GM18519 (cell line): Measurements from ENCODE around the gene HOXD11.
A peak's percentile ranks its signal among the peaks of the same experiment; 100 is the strongest.

Experiments used
- ATAC-seq: cut with Tn5 transposase; IDR thresholded peaks from one replicate; pipeline ENCODE4 v1.9.1; 2021; ENCODE audit warnings: mild to moderate bottlenecking, moderate library complexity; ENCODE audit not compliant: unreplicated experiment, low FRiP score

Gene HOXD11

DNA sequence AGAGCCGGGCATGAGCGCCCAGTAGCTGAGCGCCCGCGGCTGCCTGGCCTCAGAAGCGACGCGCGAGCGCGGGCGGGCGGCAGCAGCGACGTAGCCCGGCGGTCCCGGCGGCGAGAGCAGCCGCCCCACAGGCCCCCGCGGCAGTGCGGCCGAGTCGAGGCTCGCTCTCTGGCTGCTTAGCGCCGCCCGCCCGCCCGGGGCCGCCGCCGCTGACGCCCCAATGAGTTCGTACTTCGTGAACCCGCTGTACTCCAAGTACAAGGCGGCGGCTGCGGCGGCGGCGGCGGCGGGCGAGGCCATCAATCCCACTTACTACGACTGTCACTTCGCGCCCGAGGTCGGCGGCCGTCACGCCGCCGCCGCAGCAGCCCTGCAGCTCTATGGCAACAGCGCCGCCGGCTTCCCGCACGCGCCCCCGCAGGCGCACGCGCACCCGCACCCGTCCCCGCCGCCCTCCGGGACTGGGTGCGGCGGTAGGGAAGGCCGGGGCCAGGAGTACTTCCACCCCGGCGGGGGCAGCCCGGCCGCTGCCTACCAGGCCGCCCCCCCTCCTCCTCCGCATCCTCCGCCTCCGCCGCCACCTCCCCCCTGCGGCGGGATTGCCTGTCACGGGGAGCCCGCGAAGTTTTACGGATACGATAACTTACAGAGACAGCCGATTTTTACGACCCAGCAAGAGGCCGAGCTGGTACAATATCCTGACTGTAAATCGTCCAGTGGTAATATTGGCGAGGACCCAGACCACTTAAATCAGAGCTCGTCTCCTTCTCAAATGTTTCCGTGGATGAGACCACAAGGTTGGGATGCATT is 23.3 kb downstream of the HOXD11 start:
- no peak for ATAC-seq

DNA sequence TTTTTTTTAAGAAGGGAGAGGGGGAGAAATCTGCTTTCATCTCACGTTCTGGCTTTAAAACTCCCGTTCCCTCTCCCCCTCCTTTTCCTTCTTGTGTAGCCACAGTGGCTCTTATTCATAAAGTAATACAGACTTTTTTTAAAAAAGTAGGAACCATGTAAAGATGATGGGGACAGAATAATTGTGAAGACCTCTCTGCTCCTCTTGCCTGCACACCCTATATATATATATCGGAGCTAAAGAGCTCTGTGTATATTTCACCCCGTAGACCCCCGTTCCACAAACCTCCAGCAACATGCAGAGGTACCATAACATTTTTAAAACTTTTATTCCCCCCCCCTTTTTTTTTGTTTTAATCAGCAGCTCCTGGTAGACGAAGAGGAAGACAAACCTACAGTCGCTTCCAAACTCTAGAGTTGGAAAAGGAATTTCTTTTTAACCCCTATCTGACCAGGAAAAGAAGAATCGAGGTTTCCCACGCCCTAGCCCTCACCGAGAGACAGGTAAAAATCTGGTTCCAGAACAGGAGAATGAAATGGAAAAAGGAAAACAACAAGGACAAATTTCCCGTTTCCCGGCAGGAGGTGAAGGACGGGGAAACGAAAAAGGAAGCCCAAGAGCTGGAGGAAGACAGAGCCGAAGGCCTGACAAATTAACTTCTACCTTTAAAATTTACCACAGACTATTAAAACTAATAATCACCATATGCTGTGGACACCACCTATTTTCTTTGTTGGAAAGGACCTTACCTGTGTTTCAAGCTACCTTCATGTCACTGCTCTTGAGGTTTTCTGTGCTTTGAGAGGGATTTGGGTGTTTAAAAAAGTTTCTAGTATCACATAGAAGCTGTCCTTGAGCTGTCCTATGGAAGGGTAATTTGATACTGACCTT is 24.1 kb downstream of the HOXD11 start:
- ATAC-seq: no peak

DNA sequence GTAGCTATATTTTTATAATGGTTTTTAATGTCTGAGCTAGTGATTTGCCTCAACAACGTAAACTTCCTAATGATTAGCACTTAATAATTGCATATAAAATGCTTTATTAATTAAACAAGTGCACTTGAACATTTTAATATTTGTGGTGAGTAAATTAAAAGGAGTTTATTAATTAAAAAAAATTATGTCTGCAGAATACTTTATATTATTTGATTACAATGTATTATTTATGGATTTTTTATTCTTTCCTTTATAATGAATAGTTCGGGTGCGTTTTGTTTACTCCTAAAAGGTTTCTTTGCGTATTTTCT is 24.7 kb downstream of the HOXD11 start:
- no peak for ATAC-seq

DNA sequence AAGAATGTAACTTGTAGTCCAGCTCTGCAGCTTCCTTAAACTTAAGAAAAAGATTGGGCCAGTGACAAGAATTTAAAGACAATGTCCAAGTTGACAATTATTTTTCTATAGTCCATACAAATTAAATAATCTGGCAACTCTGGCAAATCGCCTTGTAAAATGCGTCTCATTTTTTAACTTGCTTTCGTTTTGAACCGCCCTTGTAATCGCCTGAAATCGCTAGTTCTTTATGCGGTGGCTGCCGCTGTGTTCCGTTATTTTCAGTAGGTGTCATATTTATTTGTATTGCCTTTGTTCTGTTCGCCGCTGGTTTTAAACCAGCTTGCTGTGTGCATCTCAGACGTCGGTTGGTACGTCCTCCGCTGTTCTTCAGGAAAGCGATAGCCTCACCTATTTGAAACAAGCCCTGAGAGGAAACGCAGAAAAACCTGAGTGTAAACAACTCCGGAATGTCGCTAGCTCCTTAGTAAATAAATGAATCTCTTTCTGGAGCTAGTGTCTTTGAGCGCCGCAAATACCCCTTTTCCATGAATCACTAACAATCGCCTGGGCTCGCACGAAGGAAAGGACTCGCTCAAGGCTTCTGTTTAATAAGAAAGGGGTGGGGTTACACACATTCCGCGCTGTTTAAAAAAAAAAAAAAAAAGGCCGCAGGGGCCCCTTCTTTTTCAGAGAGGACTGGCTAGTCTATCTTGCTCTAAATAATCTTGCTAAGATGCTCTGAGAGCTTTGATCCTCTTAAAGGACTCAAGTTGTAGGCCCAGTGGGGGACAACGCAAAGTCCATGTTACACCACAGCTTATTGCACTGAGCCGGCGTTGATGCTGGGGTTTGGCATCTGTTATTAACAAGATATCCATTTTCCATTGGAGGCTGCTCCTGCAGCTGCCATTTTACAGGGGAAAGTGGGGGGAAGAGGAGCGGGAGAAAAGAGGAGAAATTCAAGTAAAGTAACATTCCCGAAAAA is 25.4 kb downstream of the HOXD11 start:
- no peak for ATAC-seq

DNA sequence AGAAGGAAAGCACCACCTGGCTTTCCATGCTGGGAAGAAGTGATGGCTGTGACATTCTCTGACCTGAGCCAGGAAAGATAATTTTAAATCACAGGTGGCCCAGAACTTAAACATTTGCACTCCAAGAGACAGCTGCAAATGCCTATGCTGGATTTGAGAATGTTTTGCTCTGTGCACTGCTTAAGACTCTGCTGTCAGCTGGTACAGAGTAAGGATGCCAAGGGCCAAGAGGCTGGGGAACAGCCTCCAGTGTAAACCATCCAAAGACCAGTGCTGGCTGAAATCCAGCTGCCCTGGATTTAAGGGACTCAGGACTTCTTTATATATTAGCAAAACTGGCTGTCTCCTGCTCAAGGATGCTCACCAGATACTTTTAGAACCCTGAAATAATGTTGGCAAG is 26.3 kb downstream of the HOXD11 start:
- no peak for ATAC-seq

DNA sequence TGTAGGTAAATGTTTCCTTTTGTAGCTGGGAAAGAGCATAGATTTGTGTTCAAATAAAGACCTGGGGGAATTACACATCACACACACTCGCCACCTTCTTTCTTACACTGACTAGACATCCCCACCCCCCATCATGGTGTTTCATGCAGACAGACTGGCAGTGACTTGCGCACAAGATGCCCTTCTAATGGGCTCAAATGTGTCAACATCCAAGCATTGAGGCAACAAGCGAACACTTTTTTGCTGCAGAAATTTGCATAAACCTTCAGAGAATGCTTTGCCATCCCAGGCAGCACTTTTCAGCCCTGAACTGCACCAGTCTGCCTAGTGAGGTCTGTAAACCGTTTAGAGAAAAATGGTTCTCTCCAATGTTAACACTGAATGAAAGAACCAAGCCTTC is 27.0 kb downstream of the HOXD11 start:
- ATAC-seq: no peak

DNA sequence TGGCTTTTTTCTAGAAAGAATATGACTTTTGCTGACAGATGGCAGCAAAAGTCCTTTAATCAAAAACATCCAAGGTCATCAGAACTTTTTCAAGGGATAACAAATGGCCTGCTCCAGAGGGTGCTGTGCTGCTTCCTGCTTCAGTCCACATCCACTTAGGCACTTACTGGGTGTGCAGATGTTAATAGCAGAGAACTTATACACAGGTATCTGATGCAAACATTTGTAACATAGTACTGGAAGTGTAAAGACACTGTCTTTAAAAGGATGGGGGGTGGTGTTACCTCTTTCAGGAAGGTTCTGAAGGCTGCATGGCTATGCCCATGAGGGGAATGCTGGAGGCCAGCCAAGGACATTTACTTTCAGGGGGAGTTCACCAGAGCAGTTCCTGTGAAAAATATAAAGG is 28.0 kb downstream of the HOXD11 start:
- no peak for ATAC-seq

DNA sequence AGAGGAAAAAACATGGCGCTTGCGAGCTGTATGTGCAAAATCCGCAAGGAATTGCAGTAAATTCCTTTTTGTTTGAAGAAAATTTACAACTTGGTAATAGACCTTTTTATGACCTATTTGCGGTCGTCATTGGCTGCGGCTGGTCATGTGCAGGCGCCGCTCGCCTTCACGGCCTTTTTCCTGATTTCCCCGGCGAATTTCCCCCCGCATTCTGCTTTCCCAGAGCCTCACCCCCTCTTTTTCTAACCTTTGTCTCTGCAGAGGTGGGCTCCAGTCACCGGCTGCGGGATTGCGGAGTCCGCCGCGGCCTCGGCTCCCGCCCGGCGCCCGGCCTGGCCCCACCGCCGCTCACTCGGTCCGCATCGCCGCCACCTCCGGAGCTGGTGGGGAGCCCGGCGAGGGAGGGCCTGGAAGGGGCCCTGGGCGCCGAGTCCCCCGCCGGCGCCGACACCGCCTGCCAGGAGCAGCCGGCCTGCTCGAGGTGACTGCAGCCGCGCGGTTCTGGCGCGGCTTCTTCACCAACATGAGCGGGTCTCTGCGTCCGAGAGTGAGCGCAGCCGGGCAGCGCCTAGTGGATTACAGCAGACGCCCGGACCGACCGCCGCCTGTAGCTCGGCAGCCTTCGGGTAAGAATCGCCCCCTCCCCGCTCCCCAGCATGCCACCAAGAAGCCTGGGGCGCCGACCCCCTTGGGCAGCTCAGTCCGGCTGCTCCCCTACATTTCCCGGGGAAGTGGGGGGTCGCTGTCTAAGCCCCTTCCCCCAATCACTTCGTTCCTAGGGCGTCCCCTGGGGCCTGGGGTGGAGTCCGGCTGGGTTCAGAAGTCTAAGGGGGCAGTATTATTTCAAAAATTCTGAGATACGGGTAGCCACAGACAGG is 29.5 kb downstream of the HOXD11 start:
- ATAC-seq: no peak

DNA sequence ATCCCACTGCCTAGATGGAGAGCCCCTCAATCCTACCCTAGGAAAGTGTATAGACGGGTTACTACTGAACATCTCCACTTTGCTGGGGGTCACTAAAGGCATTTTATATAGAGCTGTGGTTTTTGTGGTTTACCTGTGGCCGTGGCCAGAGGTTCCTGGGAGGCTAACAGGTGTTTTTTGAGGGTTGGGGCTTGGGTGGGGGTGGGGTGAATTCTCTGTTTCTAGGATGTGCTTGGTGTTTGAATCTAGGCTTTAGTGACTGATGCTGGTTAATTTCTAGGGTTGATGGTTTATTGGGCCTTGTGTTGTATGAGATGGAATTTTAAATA is 30.1 kb downstream of the HOXD11 start:
- no peak for ATAC-seq

DNA sequence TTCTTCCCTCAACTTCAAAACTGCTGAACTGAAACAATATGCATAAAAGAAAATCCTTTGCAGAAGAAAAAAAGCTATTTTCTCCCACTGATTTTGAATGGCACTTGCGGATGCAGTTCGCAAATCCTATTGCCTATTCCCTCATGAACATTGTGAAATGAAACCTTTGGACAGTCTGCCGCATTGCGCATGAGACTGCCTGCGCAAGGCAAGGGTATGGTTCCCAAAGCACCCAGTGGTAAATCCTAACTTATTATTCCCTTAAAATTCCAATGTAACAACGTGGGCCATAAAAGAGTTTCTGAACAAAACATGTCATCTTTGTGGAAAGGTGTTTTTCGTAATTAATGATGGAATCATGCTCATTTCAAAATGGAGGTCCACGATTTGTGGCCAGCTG is 30.8 kb downstream of the HOXD11 start:
- ATAC-seq: no peak

DNA sequence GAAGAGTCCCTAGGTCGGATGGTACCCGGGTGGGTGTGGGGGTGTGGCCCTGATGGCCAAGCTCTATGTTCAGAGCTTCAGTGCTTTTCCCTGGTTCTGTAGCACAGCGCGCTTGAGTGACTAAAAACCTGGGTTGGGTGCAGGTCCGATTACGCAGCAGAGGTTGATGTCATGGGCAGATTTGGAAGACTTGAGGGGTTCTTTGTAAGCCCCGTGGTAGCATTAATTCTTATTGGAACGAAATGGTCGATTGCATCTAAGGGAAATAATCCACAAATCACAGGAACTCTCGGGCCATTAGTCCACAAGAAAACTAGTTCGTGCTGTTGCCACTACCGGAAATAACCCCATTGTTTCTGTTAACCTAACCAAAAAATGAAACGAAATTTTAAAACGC is 31.4 kb downstream of the HOXD11 start:
- ATAC-seq: no peak

DNA sequence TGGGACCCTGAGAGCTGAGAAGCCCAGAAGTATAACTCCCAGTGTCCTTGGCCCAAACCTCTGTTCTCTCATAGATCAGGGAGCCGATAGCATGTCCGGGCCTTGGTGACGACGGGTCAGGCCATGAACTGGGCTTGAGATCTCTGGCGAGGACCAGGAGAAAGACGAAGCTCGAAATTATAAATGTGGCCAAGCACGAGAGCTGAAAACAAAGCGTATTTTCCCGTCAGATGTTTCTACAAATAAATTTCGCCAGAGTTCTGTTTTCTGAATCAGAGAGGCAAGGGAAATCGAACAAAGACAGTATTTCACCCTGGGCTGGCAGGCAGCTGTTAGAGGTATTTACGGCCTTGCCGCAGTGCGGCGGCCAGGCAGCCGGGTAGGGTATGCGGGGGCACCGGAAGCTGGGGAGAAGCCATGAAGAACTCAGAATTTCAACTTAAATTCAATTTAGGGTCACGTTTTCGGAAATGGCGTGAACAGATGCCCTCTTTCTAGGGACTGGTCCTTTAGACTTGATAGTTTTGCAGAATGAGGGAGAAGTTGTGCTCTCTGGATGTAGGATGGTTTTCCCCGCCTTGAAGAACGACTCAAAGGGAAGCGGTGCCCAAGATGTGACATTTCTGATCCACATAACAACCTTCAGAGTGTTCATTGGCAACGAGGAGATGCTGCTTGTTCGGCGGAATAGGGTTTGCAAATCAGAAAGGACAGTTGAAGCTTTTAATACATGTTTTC is 32.0 kb downstream of the HOXD11 start:
- ATAC-seq: no peak

DNA sequence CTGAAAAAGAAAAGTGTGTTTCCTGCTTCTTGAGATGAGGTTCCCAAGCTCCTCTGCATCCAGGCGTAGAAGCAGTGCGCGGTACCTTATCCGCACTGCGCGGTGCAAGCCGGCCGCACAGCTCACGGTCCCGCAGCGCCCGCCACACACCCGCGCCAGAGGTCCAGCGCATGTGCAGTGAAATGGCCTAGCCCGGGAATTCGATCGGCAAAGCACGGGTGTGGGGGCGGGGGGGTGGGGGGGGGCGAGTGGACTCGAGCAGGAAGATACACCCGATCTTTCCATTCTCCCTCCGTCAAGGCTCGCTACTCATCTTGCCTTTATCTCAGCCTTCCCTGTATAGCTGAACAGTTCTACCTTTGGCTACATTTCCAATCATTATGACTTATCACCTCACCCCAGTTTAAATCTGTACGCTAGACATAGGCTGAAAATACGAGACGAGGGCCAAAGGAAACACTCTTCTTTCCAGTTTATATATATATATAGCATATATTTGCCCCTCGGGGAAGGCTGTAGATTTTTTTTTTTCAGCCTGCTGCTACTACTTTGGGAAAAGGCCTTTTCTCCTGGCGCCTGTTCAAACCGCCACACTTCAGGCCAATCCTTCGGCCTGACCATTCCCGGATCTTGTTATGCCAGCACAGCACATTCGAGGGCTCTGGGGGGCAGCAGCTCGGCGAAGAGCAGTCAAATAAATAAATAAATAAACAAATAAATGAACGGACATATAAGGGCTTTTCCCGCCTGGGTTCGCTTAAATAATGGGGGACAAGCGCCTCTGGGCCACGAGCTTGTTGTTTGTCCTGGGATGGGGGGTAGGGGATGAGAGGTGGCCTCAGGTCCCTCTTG is 32.8 kb downstream of the HOXD11 start:
- ATAC-seq: no peak

DNA sequence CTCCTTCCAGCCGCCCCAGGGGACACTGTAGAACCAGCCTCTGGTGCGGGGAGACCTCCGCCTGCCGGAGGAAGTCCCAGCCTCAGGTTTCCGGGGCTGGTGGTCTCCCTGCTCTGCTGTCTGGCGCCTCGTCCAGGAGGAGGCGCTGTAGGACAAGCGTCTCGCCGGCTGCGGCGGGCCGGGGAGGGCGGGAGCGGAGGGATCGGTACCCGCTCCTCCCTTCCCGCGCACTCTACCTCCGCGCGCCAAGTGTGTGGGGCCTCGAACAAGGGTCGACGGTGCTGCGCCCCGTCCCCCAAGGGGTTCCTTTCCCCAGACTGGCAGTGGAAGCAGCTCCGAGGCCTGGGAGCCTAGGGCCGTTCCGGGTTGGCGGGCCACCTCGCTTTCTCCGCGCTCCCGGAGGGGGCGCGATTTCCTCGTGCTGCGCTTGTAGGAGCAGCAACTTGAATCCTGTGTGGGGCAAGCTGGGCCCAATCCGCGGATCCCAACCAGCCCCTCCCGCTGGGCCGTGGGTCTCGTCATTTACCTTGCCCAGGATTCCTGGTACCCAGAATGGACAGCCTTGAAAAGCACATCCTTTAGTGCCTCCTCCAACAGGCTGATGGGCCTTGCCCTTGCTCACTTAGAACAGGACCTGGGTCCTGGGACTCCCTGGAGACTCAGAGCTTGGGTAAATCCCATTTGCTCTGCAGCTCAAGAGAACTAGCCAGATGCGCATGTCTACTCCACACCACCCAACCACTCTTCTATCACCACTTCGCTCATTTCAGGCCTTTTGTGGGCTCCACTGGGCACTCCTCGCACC is 33.6 kb downstream of the HOXD11 start:
- peak; percentile 87 for ATAC-seq

DNA sequence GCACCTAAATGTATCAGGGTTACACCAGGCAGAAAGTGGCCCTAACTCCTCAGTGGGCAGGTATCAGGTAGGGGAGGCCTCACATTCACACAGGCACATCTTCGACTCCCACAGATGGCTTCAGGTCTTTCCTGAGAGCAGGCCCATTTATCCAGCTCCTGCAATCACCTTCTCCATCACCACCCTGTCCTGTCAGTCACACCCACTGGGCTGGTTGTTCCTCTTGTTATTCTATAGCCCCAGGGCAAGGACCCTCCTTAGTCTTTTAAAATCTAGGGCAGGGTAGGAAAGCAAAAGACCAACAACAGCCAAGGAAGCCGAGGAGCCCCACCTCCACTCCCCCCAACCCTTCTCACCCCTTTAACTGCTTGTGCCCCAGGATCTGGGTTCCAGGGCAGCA is 35.2 kb downstream of the HOXD11 start:
- ATAC-seq: no peak

DNA sequence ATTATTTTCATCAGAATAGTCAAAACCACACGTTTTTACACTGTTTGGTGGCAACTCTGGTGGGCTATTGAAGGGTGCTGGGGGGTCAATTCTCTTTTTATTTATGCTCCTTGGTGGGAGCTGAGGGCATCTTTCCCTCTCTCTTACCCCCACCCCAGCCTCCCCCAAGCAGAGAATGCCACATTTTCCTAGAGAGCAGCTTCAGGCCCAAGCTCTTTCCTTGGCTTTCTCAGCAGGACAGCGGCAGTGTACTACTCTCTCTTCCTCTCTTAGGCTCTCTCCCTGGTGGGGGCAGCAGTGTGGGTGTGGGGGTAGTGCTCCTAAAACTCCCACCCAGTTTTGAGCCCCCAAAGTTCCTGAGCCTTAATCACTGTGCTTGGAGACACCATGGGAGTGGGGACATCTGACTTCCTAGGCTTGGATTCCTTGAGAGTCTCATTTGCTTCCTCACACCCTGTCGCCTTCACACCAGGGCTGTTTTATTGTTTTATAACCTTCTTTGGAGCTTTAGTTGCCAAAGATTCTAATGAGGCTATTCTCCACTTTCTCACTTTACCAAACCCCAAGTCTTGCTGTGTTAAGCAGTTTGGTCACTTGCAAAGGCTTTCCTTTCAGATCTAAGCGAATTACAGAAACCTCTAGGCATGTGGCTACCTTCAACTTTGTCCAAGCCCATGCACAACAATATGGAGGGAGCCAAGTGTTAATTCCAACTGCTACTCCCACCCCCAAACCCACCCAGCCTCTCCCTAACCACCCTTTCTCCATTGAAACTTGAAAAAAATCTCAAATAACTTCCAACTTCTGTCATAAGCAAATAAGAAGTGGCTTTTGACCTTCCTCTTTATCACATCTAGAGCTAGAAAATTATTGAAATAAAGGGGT is 38.2 kb downstream of the HOXD11 start:
- ATAC-seq: no peak

DNA sequence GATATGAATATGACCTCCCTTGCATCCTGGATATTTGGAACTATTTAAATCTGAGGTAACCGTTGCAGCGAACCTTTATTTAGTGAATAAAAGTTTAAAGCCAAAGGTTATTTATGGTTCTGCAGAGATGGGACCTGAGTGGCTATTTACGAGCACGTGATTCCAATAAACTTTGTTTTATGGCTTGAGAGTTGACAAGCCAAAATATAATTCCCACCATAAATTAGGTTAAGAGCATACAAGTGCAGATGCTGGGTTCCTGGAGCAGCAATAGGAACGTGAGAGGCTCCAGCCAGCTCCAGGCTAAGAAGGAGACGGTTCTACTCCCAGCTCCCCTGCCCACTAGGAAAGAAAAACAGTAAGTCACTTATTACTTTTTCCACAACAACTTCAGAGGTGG is 39.0 kb downstream of the HOXD11 start:
- no peak for ATAC-seq
